Brain pericyte (primary cell): ENCODE results near the gene TTC3.
"Not testable (repeated sequence)": the region's sequence is repeated elsewhere in the genome, so short reads cannot be mapped to it uniquely, and the experiment has no call there.

ENCODE experiments used
- DNase-seq: peaks from one replicate; pipeline ENCODE4 v3.0.0-alpha.2; 2012; ENCODE audit warnings: low read depth, low spot score

TTC3 gene

GRCh38 chr21:37196847-37197246 lies 123.8 kb downstream of the TTC3 start:
- DNase-seq = no peak

GRCh38 chr21:37197746-37198145 lies 124.7 kb downstream of the TTC3 start:
- DNase-seq = no peak

GRCh38 chr21:37199057-37199924 lies 126.2 kb downstream of the TTC3 start:
- DNase-seq = peak; percentile 49

GRCh38 chr21:37200641-37201480 lies 127.8 kb downstream of the TTC3 start:
- DNase-seq = no peak

- DNase-seq = no peak
Measured at GRCh38 chr21:37202221-37203110, 129.4 kb downstream of the TTC3 start.

GRCh38 chr21:37204580-37204979 lies 131.5 kb downstream of the TTC3 start:
- no peak for DNase-seq

- no peak for DNase-seq
Measured at GRCh38 chr21:37206496-37206895, 133.4 kb downstream of the TTC3 start.

- DNase-seq = no peak
Measured at GRCh38 chr21:37207441-37208009, 134.5 kb downstream of the TTC3 start.

- no peak for DNase-seq
Measured at GRCh38 chr21:37208056-37208721, 135.1 kb downstream of the TTC3 start.

GRCh38 chr21:37208741-37209225 lies 135.7 kb downstream of the TTC3 start:
- DNase-seq = no peak

GRCh38 chr21:37210130-37210529 lies 137.1 kb downstream of the TTC3 start:
- no peak for DNase-seq

GRCh38 chr21:37210799-37211198 lies 137.7 kb downstream of the TTC3 start:
- DNase-seq = no peak

GRCh38 chr21:37214952-37215351 lies 141.9 kb downstream of the TTC3 start:
- DNase-seq = no peak

GRCh38 chr21:37219761-37220432 lies 146.8 kb downstream of the TTC3 start:
- DNase-seq = no peak

GRCh38 chr21:37220433-37220980 lies 147.5 kb downstream of the TTC3 start:
- no peak for DNase-seq

- DNase-seq = peak; percentile 65
Measured at GRCh38 chr21:37220981-37221664, 148.1 kb downstream of the TTC3 start.

GRCh38 chr21:37222248-37222647 lies 149.2 kb downstream of the TTC3 start:
- DNase-seq = not testable (repeated sequence)

GRCh38 chr21:37223804-37224345 lies 150.8 kb downstream of the TTC3 start:
- DNase-seq = no peak
